SK-N-SH treated with all-trans-retinoic acid at 6 μM for 48 hours (cell line): ENCODE results near the gene PRRC2B.

Experiments used
- SNAI2 ChIP-seq: fragments of 250-450 bp; sonication (Bioruptor Pico); IDR thresholded peaks from 2 replicates; pipeline ENCODE4 v1.5.0; 2020; ENCODE audit warnings: mild to moderate bottlenecking, moderate library complexity
- ZFP3 ChIP-seq: fragments of 250-450 bp; sonication (Bioruptor Pico); IDR thresholded peaks from 2 replicates; pipeline ENCODE4 v1.5.0; 2020; ENCODE audit warnings: mild to moderate bottlenecking, moderate library complexity

DNA sequence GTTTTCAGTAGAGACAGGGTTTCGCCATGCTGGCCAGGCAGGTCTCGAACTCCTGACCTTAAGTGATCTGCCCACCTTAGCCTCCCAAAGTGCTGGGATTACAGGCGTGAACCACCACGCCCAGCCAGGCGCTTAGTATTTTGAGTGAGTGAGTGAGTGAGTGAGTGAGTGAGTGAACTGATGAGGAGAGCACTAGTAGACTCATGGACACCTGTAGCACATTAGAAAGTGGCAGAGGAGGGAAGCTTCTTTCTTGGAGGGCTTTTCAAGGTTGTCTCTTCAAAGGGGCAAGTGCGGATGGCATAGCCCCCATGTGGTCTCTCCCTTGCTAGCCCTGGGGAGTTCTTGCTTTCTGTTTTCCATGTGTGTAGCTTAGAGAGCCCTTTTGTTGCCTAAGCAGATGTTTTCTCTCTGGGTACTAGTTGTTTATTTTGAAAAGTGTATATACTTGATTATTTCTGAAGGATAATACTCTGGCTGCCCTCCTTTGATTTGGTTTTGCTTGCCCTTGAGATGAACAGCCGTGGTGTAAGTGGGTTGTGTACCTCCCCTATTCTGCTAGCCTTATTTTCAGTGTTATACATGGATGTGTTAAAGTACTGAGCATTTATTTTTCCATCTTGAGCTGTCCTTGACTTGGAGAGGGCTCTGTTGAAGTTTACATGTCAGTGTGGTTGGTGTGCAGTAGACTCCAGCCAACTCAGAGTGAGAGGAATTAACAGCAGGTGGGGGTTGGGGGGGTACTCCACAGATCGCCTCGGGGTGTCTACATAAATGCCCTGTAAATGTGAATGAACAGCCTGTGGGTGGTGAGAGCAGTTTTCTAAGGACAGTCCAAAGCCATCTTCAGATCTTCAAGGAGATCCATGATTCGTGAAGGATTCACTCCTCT is 35.5 kb downstream of the PRRC2B start:
- TF ChIP-seq SNAI2 (CRISPR knock-in tag): no peak
- TF ChIP-seq ZFP3: no peak
